ENCODE data around the gene FAM107B. TPM values are rescaled to one million over a fixed set of nuclear protein-coding genes. Genes with fewer than 3 reads are reported as not detected.
A peak's percentile ranks its signal among the peaks of the same experiment; 100 is the strongest.

FAM107B gene
- total and polyA plus RNA-seq, 4 experiments from 2014 or later = 191 to 346 (median 238) TPM

- POLR2A ChIA-PET (ENCODE audit: partially characterized antibody) = interaction anchor here (1.2 to 2.9 kb wide), 5 partner anchors 15 to 39 kb away, joined by 3 to 8 read pairs (median 5); no protein-coding TSS in a partner anchor
- CTCF ChIA-PET (ENCODE audit: partially characterized antibody) = interaction anchor here (1.2 to 3.5 kb wide), 3 partner anchors 11 to 70 kb away, joined by 4 to 21 read pairs (median 6); no protein-coding TSS in a partner anchor
- no peak for DNase-seq
Measured at GRCh38 chr10:14547816-14548215, 226.9 kb downstream of the FAM107B start.

GRCh38 chr10:14545827-14546226 is 228.9 kb downstream of the FAM107B start:
- Histone ChIP-seq H3K9me3 (ENCODE audit: control insufficient read depth in 1 of 2, low read length in 2 of 2) (no peaks in the 10 kb centered on the region), H3K27ac (ENCODE audit: low read depth, low read length) (no peak overlapping the region), H3K4me3 (ENCODE audit: low read length in 2 of 2) (no peak overlapping the region), H3K36me3 (ENCODE audit: insufficient read depth, low read length) (peaks cover 24% of the 10 kb centered on the region), H3K4me1 (ENCODE audit: insufficient read depth, low read length) (peaks cover 94% of the 10 kb centered on the region), H3K27me3 (ENCODE audit: insufficient read depth, low read length) (no peaks in the 10 kb centered on the region)
- no peaks in the 10 kb centered on the region for H3K9me3 Mint-ChIP-seq
- peaks cover 35 to 70% of the 10 kb centered on the region in 2 donors for H3K36me3 Mint-ChIP-seq
- peak overlapping the region in 1 of 8 donors; percentile 38 for H3K4me3 Mint-ChIP-seq
- H3K27me3 Mint-ChIP-seq = no peaks in the 10 kb centered on the region
- ChIA-PET POLR2A (ENCODE audit: partially characterized antibody) (interaction anchor here (0.9 to 4.5 kb wide), 6 partner anchors 7 to 47 kb away, joined by 3 to 50 read pairs (median 4); no protein-coding TSS in a partner anchor), CTCF (ENCODE audit: partially characterized antibody) (interaction anchor here (1.0 to 3.5 kb wide), 4 partner anchors 9 to 103 kb away, joined by 3 to 21 read pairs (median 4); no protein-coding TSS in a partner anchor)
- peak overlapping the region; percentile 26 to 94 (median 73) for H3K27ac Mint-ChIP-seq
- intact Hi-C loops (cut with micrococcal nuclease) = no loop called here
- DNase-seq = no peak
- H3K4me1 Mint-ChIP-seq = peaks cover 72 to 96% (median 83%) of the 10 kb centered on the region in 4 donors

More at GRCh38 chr10:14547816-14548215, 226.9 kb downstream of the FAM107B start:
- Mint-ChIP-seq H3K4me1 (peaks cover 70 to 99% (median 85%) of the 10 kb centered on the region in 4 donors), H3K4me3 (peak overlapping the region in 2 of 8 donors; percentile 28 to 50), H3K27me3 (no peaks in the 10 kb centered on the region), H3K27ac (peak overlapping the region in 6 of 7 donors; percentile 42 to 94 (median 76)), H3K9me3 (no peaks in the 10 kb centered on the region), H3K36me3 (peaks cover 34 to 66% of the 10 kb centered on the region in 2 donors)
- no peak overlapping the region for H3K27ac ChIP-seq (ENCODE audit: low read depth, low read length)
- peaks cover 19% of the 10 kb centered on the region for H3K36me3 ChIP-seq (ENCODE audit: insufficient read depth, low read length)
- H3K9me3 ChIP-seq (ENCODE audit: control insufficient read depth in 1 of 2, low read length in 2 of 2) = no peaks in the 10 kb centered on the region
- H3K4me3 ChIP-seq (ENCODE audit: low read length in 2 of 2) = no peak overlapping the region
- peaks cover 96% of the 10 kb centered on the region for H3K4me1 ChIP-seq (ENCODE audit: insufficient read depth, low read length)
- intact Hi-C loops (cut with micrococcal nuclease) = no loop called here
- H3K27me3 ChIP-seq (ENCODE audit: insufficient read depth, low read length) = no peaks in the 10 kb centered on the region

- peak overlapping the region; percentile 56 for H3K27ac ChIP-seq (ENCODE audit: low read depth, low read length)
- H3K36me3 Mint-ChIP-seq = peaks cover 44 to 69% of the 10 kb centered on the region in 2 donors
- peak overlapping the region in 7 of 8 donors; percentile 25 to 85 (median 69) for H3K4me3 Mint-ChIP-seq
- POLR2A ChIA-PET (ENCODE audit: partially characterized antibody) = interaction anchor here (0.8 to 4.5 kb wide), 17 partner anchors 8 to 294 kb away, joined by 3 to 50 read pairs (median 7); partner anchors contain the start of genes CDNF, HSPA14 and MSANTD7
- peaks cover 94% of the 10 kb centered on the region for H3K4me1 ChIP-seq (ENCODE audit: insufficient read depth, low read length)
- H3K27me3 Mint-ChIP-seq = no peaks in the 10 kb centered on the region
- intact Hi-C loops (cut with micrococcal nuclease) = loop anchor here (1.0 to 5.0 kb wide), 2 partner anchors 45 to 347 kb away; no protein-coding TSS in a partner anchor
- no peaks in the 10 kb centered on the region for H3K27me3 ChIP-seq (ENCODE audit: insufficient read depth, low read length)
- H3K36me3 ChIP-seq (ENCODE audit: insufficient read depth, low read length) = peaks cover 25% of the 10 kb centered on the region
- no peak overlapping the region for H3K4me3 ChIP-seq (ENCODE audit: low read length in 2 of 2)
- no peaks in the 10 kb centered on the region for H3K9me3 ChIP-seq (ENCODE audit: control insufficient read depth in 1 of 2, low read length in 2 of 2)
- CTCF ChIA-PET (ENCODE audit: partially characterized antibody) = interaction anchor here (1.1 to 3.3 kb wide), 18 partner anchors 9 to 347 kb away, joined by 3 to 34 read pairs (median 8); partner anchors contain the start of genes CDNF, HSPA14 and MSANTD7
- H3K9me3 Mint-ChIP-seq = no peaks in the 10 kb centered on the region
- peaks cover 73 to 96% (median 84%) of the 10 kb centered on the region in 4 donors for H3K4me1 Mint-ChIP-seq
- no peak for DNase-seq
- peak overlapping the region; percentile 56 to 94 (median 85) for H3K27ac Mint-ChIP-seq
Measured at GRCh38 chr10:14543904-14544210, 230.8 kb downstream of the FAM107B start.

GRCh38 chr10:14543046-14543903 is 231.4 kb downstream of the FAM107B start:
- peak overlapping the region; percentile 56 to 94 (median 85) for H3K27ac Mint-ChIP-seq
- Histone ChIP-seq H3K4me1 (ENCODE audit: insufficient read depth, low read length) (peaks cover 97% of the 10 kb centered on the region), H3K27me3 (ENCODE audit: insufficient read depth, low read length) (no peaks in the 10 kb centered on the region), H3K27ac (ENCODE audit: low read depth, low read length) (peak overlapping the region; percentile 56), H3K36me3 (ENCODE audit: insufficient read depth, low read length) (peaks cover 30% of the 10 kb centered on the region), H3K4me3 (ENCODE audit: low read length in 2 of 2) (no peak overlapping the region), H3K9me3 (ENCODE audit: control insufficient read depth in 1 of 2, low read length in 2 of 2) (no peaks in the 10 kb centered on the region)
- peaks cover 73 to 96% (median 84%) of the 10 kb centered on the region in 4 donors for H3K4me1 Mint-ChIP-seq
- CTCF ChIA-PET (ENCODE audit: partially characterized antibody) = interaction anchor here (0.8 to 3.3 kb wide), 35 partner anchors 8 to 759 kb away, joined by 3 to 34 read pairs (median 5); partner anchors contain the start of genes CDNF, HSPA14 and MSANTD7
- H3K27me3 Mint-ChIP-seq = no peaks in the 10 kb centered on the region
- peaks cover 48 to 70% of the 10 kb centered on the region in 2 donors for H3K36me3 Mint-ChIP-seq
- intact Hi-C loops (cut with micrococcal nuclease) = loop anchor here (1.0 to 5.0 kb wide), 2 partner anchors 44 to 346 kb away; no protein-coding TSS in a partner anchor
- H3K4me3 Mint-ChIP-seq = peak overlapping the region; percentile 30 to 85 (median 70)
- H3K9me3 Mint-ChIP-seq = no peaks in the 10 kb centered on the region
- POLR2A ChIA-PET (ENCODE audit: partially characterized antibody) = interaction anchor here (0.8 to 4.5 kb wide), 22 partner anchors 8 to 348 kb away, joined by 3 to 50 read pairs (median 6); partner anchors contain the start of genes CDNF, HSPA14, MSANTD7 and SUV39H2
- DNase-seq = peak; percentile 55 to 79 (median 59)

GRCh38 chr10:14541379-14541778 is 233.3 kb downstream of the FAM107B start:
- CTCF ChIA-PET (ENCODE audit: partially characterized antibody) = interaction anchor here (0.7 to 3.0 kb wide), 8 partner anchors 9 to 757 kb away, joined by 3 to 24 read pairs (median 4); no protein-coding TSS in a partner anchor
- POLR2A ChIA-PET (ENCODE audit: partially characterized antibody) = interaction anchor here (1.0 to 3.2 kb wide), 5 partner anchors 13 to 31 kb away, joined by 3 to 20 read pairs (median 5); no protein-coding TSS in a partner anchor
- Mint-ChIP-seq H3K27ac (peak overlapping the region; percentile 82 to 94 (median 86)), H3K4me3 (peak overlapping the region in 3 of 8 donors; percentile 24 to 55 (median 51)), H3K4me1 (peaks cover 66 to 97% (median 82%) of the 10 kb centered on the region in 4 donors), H3K36me3 (peaks cover 40 to 73% of the 10 kb centered on the region in 2 donors), H3K27me3 (no peaks in the 10 kb centered on the region), H3K9me3 (no peaks in the 10 kb centered on the region)
- Histone ChIP-seq H3K36me3 (ENCODE audit: insufficient read depth, low read length) (peaks cover 29% of the 10 kb centered on the region), H3K4me1 (ENCODE audit: insufficient read depth, low read length) (peaks cover 90% of the 10 kb centered on the region), H3K9me3 (ENCODE audit: control insufficient read depth in 1 of 2, low read length in 2 of 2) (no peaks in the 10 kb centered on the region), H3K4me3 (ENCODE audit: low read length in 2 of 2) (no peak overlapping the region), H3K27ac (ENCODE audit: low read depth, low read length) (no peak overlapping the region), H3K27me3 (ENCODE audit: insufficient read depth, low read length) (no peaks in the 10 kb centered on the region)
- no peak for DNase-seq
- intact Hi-C loops (cut with micrococcal nuclease) = loop anchor here (5.0 kb wide), 1 partner anchor 344 kb away; no protein-coding TSS in a partner anchor

GRCh38 chr10:14540611-14541010 is 234.1 kb downstream of the FAM107B start:
- ChIA-PET POLR2A (ENCODE audit: partially characterized antibody) (interaction anchor here (0.9 to 2.3 kb wide), 4 partner anchors 10 to 31 kb away, joined by 3 to 6 read pairs (median 4); no protein-coding TSS in a partner anchor), CTCF (ENCODE audit: partially characterized antibody) (interaction anchor here (0.8 to 2.1 kb wide), 7 partner anchors 10 to 756 kb away, joined by 3 to 6 read pairs (median 4); no protein-coding TSS in a partner anchor)
- no peaks in the 10 kb centered on the region for H3K27me3 ChIP-seq (ENCODE audit: insufficient read depth, low read length)
- peaks cover 90% of the 10 kb centered on the region for H3K4me1 ChIP-seq (ENCODE audit: insufficient read depth, low read length)
- DNase-seq = no peak
- Mint-ChIP-seq H3K36me3 (peaks cover 40 to 75% of the 10 kb centered on the region in 2 donors), H3K27ac (peak overlapping the region; percentile 82 to 94 (median 86)), H3K4me3 (peak overlapping the region in 5 of 8 donors; percentile 24 to 51 (median 41)), H3K9me3 (no peaks in the 10 kb centered on the region), H3K27me3 (no peaks in the 10 kb centered on the region), H3K4me1 (peaks cover 63 to 97% (median 82%) of the 10 kb centered on the region in 4 donors)
- no peak overlapping the region for H3K4me3 ChIP-seq (ENCODE audit: low read length in 2 of 2)
- H3K36me3 ChIP-seq (ENCODE audit: insufficient read depth, low read length) = peaks cover 29% of the 10 kb centered on the region
- intact Hi-C loops (cut with micrococcal nuclease) = loop anchor here (5.0 kb wide), 1 partner anchor 343 kb away; no protein-coding TSS in a partner anchor
- H3K9me3 ChIP-seq (ENCODE audit: control insufficient read depth in 1 of 2, low read length in 2 of 2) = no peaks in the 10 kb centered on the region
- peak overlapping the region; percentile 39 for H3K27ac ChIP-seq (ENCODE audit: low read depth, low read length)
